Fibroblast of skin of left quadriceps (primary cell): ENCODE data around the gene TMCC3.
"Not testable (repeated sequence)": the region's sequence is repeated elsewhere in the genome, so short reads cannot be mapped to it uniquely, and the experiment has no call there.

ENCODE experiments used
- DNase-seq, 2 experiments: peaks; one replicate each; pipeline ENCODE4 v3.0.0-alpha.2; 2013; ENCODE audit warnings: low read depth in 2 of 2

TMCC3 gene

DNA sequence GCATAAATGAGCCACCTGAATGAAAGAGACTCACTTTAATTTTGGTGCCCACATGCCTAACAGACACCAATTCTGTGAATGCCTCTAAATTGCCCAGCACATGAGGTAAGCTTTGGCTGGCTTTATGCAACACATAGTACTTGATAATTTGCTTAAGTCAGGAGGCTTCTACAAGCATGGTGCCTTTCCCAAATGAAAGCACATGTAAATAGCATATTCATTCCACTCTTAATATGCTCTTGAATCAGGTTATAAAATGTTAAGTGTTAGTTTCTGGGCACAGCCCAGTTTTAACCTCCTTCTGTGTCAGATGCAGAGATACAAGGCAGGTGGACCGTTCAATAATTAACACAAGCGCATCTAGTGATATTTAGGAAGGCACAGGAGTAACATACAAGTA lies 15.6 kb downstream of the TMCC3 start:
- DNase-seq: no peak

DNA sequence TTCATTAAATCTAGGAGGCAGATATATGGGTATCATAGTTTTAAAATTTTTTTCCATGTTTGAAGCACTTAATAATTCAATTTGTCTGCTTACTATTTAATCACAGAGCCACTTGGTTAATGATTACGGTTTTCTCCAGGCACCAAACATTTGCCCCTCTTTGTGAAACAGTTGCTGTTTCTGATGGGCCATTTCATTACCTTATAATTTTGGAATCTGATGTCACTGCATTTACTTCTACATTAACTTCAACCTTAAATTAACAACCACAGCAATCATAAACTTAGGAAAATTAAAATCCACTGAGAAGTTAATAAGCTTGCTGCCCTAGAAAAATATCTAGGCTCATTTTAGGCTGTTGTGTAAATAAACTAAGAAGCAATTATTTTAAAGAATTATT lies 17.0 kb downstream of the TMCC3 start:
- DNase-seq: no peak

DNA sequence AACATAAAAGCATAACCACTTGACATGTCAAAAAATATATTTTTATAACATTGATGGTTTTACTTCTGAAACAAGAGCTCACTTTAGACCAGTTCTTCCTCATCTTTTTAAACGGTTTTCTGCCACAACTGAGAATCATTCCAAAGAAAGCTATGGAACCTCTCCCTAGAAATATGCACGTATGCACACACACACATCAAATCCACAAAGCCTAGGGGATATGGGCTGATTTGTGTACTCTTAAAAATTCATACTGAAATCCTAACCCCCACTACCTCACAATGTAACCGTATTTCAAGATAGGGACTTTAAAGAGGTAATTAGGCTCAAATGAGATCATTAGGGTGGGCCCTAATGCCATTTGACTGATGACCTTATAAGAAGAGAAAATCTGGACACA lies 19.3 kb downstream of the TMCC3 start:
- no peak for DNase-seq

DNA sequence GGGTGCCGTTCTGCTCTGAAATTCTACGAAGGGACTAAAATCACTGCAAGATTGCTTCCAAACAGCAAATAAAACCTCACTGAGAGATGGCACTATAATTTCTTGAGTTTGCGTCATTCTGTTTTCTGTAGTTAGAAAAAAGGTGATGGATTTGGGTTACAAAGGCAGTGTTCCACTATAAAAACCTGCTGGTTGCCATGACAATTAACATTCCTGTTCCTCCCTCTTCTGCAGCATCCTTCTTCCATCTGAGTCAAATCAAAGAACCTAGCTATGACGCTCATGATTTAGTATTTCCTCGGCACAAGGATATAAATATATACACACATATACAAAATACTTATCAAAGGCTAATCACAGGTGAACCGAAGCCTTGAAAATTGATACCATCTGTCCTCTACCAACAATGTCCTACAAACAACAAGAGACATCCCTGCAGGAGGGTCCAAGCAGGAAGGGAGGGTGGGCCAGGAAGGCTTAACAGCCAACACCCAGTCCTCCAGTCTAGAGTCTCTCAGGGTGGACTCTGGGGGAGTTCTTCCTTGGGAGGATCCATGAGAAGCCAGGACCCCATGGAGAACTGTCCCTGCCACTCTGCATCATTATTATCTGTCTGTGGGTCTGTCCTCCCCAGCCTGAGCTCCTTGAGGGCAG lies 21.4 kb downstream of the TMCC3 start:
- DNase-seq: no peak

DNA sequence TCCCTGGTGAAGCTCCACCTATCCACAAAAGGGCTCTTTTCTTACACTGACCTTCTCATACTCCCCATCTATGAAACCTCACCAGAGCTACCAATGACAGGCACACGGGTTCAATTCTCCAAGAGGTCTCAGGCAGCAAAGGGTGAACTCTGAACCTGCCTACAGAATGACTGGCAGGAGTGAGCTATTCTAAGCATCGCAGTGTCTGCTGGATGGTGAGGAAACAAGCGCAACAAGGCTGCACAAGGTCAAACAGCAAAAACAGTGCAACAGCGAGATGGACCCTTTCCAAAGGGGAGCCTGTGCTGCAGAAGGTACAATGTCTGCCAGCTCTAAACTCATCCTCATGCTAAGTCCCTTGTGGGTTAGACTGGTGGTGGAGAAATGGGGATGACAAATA lies 22.0 kb downstream of the TMCC3 start:
- no peak for DNase-seq

DNA sequence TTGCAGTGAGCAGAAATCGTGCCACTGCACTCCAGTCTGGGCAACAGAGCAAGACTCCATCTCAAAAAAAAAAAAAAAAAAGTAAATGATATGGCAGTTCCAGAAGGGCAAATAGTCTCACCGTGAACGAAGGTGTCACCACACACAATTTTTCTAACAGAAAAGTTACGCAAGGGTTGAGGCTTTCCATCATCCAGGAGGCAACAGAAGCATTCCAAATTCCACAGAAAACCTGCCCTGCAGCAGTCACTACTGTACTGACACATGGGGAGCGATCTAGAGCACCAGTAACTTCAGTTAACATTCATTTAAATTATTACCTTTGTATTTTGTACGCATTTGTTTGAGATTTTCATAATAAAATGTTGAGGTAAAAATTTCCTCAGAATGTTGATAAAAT lies 24.8 kb downstream of the TMCC3 start:
- DNase-seq: no peak

DNA sequence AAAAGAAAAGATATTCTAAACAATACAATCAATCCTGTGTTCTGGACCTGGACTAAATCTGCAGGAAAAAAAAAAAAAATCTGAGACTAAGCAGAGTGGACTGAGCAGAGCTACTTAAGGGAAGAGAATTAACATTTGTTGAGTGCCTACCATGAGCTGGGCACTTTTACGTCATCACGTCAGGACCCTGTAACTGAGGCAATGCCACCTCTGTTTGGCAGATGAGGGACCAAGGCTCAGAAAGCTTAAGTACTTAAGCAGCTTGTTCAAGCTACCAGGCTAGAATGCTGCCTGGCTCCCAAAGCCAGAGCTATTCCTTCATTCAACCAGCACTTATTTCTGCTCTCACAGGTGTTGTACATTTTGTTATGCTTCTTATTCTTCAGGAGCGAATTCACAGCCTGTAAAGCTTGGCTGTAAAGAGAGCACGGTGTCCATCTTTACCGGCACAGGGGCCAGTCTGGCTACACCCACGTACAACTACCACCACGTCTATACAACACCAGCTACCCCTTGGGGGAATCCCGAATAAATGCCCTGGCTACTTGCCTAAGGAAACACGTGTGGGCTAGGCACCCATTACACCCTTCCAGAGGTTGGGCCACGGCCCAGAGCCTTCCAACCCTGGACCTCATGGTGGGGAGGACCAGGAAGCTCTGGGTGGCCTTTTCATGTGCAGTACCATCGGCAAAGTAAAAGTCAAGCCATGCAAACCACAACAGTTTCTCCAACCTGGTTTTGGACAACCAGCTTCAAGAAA lies 27.0 kb downstream of the TMCC3 start:
- DNase-seq: no peak

DNA sequence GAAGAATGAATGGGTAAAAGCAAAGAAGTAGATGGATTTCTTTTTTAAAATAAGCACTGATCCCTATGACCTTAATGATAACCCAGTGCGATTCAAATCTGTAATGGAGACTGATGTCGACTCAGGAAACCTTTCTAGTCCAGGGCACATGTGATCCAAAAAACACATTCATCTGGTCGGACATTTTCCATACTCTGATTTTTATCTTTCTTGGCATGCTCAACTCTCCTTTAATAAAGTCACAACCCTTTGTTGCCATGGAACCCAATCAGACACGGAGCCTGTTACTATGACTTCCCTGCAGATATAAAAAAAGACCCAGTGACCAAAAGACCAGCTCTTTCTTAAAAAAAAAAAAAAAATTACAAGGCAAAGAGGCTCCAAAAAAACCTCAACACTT lies 27.9 kb downstream of the TMCC3 start:
- DNase-seq: no peak

DNA sequence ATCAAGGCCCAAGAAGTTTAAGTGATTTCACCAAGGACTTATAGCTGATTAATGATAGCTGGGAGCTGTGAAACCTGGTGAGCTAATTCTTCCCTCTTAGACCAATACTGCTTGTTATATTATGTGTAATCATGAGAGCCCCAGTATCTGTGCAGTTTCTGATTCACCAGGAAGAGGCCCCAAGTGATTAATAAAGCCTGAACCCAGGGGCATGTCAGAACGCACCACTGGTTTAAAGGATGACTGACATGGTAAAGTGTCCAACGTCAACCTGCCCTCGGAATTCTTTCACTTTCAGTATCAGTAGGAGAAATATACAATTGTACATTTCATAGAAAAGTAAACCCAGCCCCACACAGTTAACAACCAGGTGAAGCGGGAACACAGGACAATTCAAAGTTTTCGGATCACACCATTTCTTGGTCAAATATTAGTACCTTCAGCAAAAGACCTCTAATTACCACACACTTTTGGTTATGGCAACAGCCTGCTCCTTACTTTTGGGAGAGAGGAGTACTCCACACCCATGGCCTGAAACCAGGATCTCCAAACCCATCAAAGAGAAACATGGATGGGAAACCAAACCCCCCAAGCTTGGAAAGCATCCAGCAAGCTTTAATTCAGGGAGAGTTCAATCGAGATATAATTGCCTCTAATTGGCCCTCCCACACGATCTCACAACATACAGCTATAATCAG lies 28.5 kb downstream of the TMCC3 start:
- no peak for DNase-seq

DNA sequence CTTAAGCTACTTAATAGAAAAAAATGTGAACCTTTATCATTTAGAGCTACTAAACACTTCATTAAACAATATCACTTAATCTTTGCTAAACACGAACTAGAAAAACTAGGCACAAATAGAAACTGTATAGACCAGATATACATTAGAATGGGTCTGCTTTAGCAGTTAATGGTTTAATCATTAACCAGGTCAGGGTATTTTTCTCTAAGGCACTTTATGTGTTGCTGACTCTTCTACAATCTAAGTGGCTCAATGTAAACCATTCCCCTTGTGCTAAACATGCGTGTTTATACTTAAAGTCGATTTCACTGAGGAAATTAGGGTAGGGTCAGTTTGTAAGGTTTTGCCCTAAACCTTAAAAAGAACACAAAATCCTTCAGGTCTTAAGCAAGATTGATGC lies 29.7 kb downstream of the TMCC3 start:
- no peak for DNase-seq

DNA sequence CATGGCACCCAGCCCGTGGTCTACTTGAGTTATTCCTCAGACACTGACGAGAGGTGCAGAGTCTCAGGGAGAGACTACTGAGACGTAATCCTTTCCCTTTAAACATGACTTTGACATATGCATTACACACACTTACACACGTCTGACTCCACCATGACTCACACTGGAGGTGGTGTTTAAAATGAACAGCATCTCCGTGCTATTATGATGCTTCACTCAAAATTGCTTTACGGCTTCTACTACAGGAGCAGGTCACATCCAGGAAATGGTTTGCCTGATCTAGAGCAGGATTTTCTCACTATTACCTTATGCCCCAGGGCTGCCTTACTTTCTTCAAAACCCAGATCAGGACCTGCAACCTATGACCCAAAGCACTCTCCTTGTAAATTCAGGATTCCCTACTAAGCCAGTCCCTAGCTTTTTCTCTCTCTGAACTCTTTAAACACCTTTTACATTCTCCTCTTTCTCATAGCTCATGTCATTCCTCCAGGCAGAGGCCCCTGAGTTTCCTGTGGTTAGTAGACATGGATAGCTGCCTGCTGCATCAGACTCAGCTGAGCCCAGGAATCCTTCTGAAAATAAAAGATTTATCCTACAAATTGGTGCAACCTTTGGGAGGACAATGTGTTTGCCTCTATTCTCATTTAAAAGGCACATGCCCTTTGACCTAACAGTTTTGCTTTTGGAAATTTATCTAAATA lies 31.2 kb downstream of the TMCC3 start:
- peak; percentile 72 to 74 for DNase-seq

DNA sequence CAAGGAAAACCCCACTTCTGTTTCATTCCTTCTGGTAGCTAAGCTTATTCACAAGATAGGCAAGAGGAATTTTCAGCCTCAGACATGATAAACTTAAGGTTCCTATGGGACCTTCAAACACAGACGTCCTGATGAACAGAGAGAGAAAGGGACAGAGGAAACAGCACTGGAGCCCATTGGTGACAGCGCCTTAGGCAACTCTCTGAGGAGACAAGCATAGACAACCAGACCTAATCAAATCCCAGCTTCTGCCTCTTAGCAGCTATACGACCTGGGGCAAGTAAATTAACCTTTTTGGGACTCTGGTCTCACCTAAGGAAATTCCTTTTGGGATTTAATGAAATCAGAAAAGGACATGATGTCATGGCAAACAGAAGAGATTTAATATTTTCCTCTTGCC lies 33.3 kb downstream of the TMCC3 start:
- DNase-seq: no peak

DNA sequence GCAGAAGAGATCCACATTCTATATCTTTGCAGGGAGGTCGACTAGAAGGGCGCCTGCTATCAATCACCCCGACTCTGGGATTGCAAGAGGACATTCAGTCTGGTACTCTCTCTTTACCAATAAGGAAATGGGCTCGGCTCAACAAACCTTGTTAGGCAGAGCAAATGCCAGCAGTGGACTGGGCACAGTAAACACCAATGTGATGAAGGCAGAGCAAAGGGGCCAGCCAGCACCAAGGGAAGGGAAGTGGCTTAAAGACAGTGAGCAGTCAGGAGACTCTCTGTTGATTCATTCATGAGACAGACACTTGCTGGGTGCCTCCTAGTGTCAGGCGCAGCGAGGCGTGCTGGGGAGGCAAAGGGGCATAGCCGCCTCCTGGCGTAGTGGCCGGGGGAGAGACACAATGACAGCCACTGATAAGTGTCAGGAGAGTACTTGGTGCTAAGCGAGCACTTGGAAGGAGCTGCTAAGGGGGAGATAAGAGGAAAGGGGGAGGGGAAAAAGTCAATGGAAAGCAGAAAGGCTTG lies 34.1 kb downstream of the TMCC3 start:
- DNase-seq: no peak

DNA sequence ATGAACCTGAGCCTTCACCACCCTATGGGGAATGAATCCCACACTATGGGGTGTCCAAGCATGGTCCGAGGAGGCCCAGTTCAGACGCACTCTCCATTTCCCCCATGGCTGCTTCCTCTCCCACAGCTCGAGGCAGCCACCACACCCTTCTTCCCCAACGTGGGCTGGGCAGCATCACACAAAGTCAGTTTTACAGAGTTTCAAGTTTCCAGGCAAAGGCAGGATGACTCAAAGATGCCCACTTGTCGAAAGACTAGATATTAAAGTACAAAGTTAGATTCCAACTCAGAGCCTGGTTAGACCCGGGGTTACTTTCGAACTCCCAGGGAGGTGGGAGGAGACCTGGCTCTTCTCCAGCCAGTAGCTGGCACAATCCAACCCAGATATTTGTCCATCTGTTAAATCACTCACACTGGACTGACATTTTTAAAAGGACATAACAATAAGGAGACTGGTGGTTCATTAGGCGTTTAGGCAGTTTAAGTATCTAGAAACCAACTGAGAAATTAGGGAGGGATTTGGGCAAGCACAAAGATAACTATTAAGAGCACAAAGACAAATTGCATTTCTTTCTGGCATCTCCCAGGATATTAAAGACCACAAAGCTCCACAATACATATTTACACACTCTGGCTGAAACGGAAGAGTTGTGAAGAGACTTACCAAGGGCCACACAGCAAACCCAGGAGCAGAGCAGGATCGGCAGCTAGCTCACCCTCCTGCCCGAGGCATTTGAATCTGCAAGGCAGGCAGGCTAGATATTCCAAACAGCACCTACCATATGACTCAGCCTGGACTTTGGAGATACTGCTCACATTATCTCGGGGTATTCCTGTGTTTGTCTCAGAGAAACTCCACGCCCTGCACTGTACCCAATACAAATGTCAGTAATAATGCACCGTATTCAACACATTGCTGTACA lies 34.8 kb downstream of the TMCC3 start:
- no peak for DNase-seq

DNA sequence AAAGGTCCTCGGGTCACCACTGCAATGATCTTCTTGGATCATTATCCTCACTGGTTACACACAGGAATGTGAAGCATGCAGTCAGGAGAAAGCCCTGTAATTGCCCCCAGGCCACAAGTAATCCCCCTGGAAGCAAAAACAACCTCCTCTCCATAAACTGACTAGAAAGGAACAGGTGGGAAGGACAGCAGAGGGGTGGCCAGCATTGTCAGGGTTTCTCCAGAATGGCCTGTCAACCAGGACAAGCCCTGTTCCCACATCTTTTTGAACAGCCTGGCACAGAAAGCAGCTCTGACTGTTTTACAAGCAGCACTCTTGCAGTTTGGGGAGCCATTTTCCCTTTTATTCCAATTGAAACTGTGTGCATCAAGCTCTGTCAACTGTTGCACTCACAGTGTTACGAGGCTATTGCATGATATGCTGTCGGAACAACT lies 36.1 kb downstream of the TMCC3 start:
- DNase-seq: no peak

DNA sequence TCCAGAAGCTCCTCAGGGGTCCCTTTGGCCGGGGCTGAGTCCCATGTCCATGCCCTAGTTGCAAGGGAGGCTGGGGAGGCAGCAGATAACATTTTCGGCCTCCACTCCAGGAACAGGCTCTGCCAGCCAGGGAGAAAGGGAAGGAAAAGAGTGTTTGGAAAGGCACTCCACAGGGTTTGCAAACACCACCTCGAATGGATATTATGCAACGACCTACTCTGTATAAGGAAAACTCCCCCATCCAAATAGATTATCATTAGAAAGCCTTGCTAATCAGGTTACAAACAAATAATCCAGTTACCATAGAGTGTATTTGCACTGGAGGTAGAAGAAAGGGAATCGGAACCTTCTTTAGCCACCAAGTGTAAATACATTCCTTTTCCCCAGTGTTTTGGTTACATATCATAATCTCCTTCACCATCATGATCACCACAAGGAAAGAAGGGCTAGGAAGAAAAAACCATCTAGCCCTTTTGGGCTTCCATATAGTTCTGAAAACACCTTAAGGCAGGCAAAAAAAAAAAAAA lies 40.4 kb downstream of the TMCC3 start:
- DNase-seq: no peak

DNA sequence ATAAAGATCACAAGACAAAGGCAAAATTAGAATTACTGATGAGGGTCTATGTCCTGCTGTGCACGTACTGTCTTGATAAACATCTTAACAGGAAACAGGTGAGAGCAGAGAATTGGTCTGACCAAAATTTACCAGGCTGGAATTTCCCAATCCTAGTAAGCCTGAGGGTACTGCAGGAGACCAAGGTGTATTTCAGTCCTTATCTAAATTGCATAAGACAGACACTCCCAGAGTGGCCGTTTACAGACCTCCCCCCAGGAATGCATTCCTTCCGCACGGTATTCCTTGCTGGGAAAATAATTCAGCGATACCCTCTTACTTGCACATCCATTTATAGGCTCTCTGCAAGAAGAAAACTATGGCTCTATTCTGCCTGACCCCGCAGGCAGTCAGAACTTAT lies 43.5 kb downstream of the TMCC3 start:
- not testable (repeated sequence) for DNase-seq

DNA sequence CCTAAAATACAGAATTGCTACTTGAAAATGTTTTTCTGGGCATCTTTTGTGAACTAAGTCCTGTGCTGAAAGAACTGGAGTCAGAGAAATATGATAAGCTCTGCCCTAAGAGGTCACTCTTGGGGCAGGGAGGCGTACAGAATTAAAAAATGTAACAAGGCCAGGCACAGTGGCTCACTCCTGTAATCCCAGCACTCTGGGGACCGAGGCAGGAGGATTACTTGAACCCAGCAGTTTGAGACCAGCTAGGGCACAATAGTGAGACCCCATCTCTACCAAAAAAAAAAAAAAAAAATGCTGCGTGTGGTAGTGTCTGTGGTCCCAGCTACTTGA lies 46.0 kb downstream of the TMCC3 start:
- DNase-seq: no peak

DNA sequence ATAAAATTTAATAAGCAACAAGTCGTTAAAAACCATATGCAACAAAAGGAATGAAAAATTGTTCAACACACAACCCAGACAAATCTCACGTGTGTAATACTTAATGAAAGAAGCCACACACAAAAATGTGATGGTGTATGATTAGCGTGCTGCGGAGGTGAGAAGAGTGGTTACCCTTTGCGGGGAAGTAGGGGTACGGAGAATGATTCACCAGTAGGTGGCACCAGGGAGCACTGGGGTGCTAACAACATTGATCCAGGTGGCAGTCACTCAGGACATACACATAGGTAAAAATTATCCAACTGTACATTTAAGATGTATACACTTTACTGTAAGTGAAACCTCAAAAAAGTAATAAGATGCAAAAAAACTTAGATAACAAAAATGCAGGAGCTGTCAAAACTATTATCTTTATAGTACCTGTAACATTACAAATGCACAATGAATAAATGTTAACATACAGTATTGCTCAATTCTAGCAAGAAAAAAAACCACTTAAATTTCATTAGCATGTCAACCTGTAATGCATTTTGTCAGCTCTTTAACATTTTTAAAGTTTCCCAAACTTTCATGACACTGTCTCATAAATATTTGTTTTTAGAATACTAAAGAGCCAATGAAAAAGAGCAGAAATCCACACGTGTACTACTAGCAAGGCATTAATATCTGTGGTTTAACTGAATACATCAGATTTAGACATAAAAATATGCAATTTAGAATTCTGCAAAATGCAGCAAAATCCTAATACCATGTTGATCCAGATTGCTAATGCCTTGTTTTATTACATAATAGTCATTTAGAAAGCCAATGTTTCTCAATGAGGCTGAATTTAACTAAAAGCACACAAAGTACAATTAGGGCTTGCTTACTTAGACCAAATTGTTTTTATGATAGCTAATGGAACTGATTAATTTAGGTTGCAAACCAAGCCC lies 46.7 kb downstream of the TMCC3 start:
- DNase-seq: no peak

DNA sequence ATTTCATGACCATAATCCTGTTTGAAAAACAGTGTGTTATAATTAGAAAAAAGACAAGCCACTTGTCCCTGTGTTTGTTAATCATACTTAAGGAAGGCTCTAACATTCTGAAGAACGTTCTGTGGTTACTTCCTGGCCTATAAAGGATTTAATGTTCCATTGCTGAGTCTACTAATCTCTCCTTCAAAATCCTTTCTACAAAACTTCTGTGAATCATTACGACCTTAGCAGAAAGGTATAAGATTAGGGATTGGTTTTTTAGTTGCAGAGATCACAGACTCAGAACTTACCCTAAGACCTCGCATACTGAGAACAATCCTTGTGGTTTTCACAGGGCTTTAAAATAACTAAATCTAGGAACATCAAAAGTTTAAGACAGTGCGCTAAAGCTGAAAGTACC lies 48.3 kb downstream of the TMCC3 start:
- DNase-seq: no peak
